AG04450 (cell line): ENCODE data around the gene YIF1A. TPM values are rescaled to one million over a fixed set of nuclear protein-coding genes. Genes with fewer than 3 reads are reported as not detected.

Experiments used
- CTCF ChIA-PET: fragments of 300-600, 350-600 bp; formaldehyde crosslinking; extraction: SDS; loops from one replicate; lab custom pipeline; 2022; ENCODE audit warnings: antibody characterized with exemption, inconsistent platforms; lab: Charles Lee
- POLR2A ChIA-PET: fragments of 350-600 bp; formaldehyde crosslinking; extraction: SDS; loops from one replicate; lab custom pipeline; 2021; ENCODE audit warnings: antibody characterized with exemption, inconsistent platforms; lab: Yijun Ruan, JAX
- DNase-seq: peaks from one replicate; pipeline ENCODE4 v3.0.0-alpha.2; 2011; ENCODE audit warnings: low read depth, low spot score
- H3K27ac ChIP-seq: one replicate; pipeline ENCODE4 v1.5.1; 2012; ENCODE audit warnings: low read depth, low read length, control low read depth
- H3K27me3 ChIP-seq: one replicate; pipeline ENCODE4 v1.6.0; 2012; ENCODE audit warnings: low read length; ENCODE audit not compliant: control insufficient read depth, insufficient read depth
- H3K4me3 ChIP-seq: 2 replicates; pipeline ENCODE4 v1.5.1; 2011; ENCODE audit warnings: mild to moderate bottlenecking, low read depth, low read length, control low read depth
- H3K9me3 ChIP-seq: 2 replicates; pipeline ENCODE4 v1.5.1; 2012; ENCODE audit warnings: low read length; ENCODE audit not compliant: control insufficient read depth, insufficient read depth
- polyA plus RNA-seq: library from polyadenylated mRNA; depleted of rRNA; stranded (reverse); fragments of >200 nt; gene quantifications from 2 replicates; pipeline ENCODE4 v1.2.3, GENCODE V29; 2011
- TF ChIP-seq, protein P1 (sequence below): IDR thresholded peaks from 2 replicates; pipeline ENCODE4 v1.5.1; 2011; ENCODE audit warnings: low read depth, low read length, control low read depth, inconsistent platforms

Gene YIF1A
- polyA plus RNA-seq, 1 experiment = 126 TPM

DNA sequence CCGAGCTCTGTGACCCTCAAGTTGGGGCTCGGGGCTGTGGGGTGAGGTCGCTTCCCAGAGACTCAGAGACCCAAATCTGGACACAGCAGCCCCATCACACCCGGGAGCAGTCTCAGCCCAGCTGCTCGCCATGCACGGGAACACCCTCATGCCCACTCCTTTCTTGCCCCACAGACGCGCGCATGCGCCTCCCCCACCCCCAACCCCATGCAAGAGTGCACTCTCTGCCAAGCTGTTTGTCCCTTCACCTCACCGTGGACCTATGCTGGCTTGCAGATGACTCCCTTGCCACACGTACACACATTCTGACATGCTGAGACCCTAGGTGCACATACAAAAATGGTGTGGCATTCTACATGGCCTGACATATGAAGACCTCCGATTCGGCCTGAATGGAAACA, 28.4 kb upstream of the YIF1A start:
- POLR2A ChIA-PET = interaction anchor here (0.5 to 2.8 kb wide), 11 partner anchors 8 to 820 kb away, joined by 3 to 56 read pairs (median 10); partner anchors contain the start of genes B4GAT1, PCNX3, RIN1 and YIF1A
- peak overlapping the region; percentile 34 for H3K4me3 ChIP-seq

DNA sequence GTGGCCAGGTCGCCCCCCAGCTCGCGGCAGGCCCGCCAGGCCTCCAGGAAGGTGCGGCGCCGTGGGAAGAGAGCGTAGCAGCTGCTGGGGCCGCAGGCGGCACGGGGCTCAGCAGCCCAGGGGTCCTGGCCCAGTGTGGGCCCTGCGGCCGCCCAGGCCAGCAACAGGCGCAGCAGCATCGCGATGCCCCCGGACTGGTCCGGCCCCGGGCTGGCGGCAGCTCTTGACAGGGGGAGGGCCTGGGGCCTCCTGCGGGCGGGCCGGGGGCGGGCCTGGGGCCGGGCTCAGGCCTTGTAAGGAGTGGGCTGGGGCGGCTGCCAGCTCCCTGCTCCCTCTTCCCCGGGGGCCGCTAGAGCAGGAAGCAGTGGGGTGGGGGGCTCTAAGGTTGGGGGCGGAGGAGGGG, 27.9 kb upstream of the YIF1A start, which contains the start of gene CD248:
TSS of gene CD248 (minus strand) at position 196 of the 403 bp plus-strand sequence. CDS start at position 179, 17 bp downstream.
- no peak for DNase-seq
- TF ChIP-seq, protein P1, sequence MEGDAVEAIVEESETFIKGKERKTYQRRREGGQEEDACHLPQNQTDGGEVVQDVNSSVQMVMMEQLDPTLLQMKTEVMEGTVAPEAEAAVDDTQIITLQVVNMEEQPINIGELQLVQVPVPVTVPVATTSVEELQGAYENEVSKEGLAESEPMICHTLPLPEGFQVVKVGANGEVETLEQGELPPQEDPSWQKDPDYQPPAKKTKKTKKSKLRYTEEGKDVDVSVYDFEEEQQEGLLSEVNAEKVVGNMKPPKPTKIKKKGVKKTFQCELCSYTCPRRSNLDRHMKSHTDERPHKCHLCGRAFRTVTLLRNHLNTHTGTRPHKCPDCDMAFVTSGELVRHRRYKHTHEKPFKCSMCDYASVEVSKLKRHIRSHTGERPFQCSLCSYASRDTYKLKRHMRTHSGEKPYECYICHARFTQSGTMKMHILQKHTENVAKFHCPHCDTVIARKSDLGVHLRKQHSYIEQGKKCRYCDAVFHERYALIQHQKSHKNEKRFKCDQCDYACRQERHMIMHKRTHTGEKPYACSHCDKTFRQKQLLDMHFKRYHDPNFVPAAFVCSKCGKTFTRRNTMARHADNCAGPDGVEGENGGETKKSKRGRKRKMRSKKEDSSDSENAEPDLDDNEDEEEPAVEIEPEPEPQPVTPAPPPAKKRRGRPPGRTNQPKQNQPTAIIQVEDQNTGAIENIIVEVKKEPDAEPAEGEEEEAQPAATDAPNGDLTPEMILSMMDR = no peak
- ChIA-PET POLR2A (interaction anchor here (0.5 to 2.8 kb wide), 10 partner anchors 8 to 819 kb away, joined by 3 to 56 read pairs (median 10); partner anchors contain the start of genes B4GAT1, RIN1 and YIF1A), CTCF (interaction anchor here (0.6 to 1.7 kb wide), 4 partner anchors 10 to 36 kb away, joined by 4 to 8 read pairs (median 6); partner anchors contain the start of gene RIN1)
- Histone ChIP-seq H3K9me3 (peaks cover 8% of the 10 kb centered on the region; the same call in 1 of the 2 replicates), H3K27me3 (no peaks in the 10 kb centered on the region), H3K4me3 (peak within 1 kb of the TSS; percentile 87), H3K27ac (peak within 1 kb of the TSS; percentile 99)

More for the DNA sequence above, 28.4 kb upstream of the YIF1A start:
- TF ChIP-seq, protein P1 = no peak
- peaks cover 8% of the 10 kb centered on the region; the same call in 1 of the 2 replicates for H3K9me3 ChIP-seq
- no peaks in the 10 kb centered on the region for H3K27me3 ChIP-seq
- no peak for DNase-seq
- CTCF ChIA-PET = interaction anchor here (0.6 to 1.7 kb wide), 5 partner anchors 10 to 247 kb away, joined by 4 to 8 read pairs (median 5); partner anchors contain the start of genes PACS1 and RIN1
- H3K27ac ChIP-seq = peak overlapping the region; percentile 99

DNA sequence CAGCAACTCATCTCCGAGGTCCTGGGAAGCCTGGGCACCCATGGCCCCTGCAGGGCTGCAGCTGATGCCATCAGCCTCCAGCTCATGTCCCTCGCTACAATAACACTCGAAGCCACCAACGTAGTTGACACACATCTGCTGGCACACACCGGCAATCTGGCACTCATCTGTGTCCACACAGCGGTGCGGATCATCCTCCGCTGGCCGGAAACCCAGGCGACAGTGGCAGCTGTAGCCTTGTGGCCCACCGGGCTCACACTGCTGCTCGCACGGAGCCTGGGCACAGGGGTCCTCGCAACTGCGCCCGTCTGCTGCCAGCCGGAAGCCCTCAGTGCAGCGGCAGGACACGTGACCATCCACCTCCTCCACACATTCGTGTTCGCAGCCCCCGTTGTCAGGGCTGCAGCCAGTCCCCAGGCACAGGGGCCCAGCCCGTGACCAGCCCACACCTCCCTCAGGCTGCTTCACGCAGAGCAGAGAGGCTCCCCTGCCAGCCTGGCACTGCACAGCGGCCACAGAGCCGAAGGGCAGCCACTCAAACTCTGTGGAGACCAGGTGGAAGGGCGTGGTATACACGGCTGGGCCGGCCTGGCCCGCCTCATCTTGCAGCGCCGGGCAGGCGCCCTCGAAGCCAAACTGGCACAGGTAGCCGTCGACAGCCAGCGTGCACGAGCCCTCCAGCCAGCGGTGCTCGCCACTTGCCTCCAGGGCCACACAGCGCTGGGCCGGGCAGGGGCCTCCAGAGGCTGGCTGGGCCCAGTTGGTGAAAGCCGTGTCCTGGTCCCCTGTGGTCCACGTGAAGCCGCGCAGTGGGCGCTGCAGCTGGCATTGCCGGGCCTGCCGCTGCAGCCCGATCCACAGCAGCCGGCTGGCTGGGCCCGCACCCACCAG, 27.2 kb upstream of the YIF1A start:
- Histone ChIP-seq H3K4me3 (peak overlapping the region; percentile 87), H3K27ac (peak overlapping the region; percentile 21), H3K9me3 (peaks cover 8% of the 10 kb centered on the region; the same call in 1 of the 2 replicates), H3K27me3 (no peaks in the 10 kb centered on the region)
- POLR2A ChIA-PET = interaction anchor here (0.6 to 2.8 kb wide), 11 partner anchors 9 to 180 kb away, joined by 3 to 56 read pairs (median 5); partner anchors contain the start of genes B4GAT1, RIN1 and YIF1A
- TF ChIP-seq, protein P1 = no peak
- CTCF ChIA-PET = interaction anchor here (0.6 to 1.0 kb wide), 4 partner anchors 11 to 36 kb away, joined by 4 to 6 read pairs (median 5); partner anchors contain the start of gene RIN1
- DNase-seq = no peak

DNA sequence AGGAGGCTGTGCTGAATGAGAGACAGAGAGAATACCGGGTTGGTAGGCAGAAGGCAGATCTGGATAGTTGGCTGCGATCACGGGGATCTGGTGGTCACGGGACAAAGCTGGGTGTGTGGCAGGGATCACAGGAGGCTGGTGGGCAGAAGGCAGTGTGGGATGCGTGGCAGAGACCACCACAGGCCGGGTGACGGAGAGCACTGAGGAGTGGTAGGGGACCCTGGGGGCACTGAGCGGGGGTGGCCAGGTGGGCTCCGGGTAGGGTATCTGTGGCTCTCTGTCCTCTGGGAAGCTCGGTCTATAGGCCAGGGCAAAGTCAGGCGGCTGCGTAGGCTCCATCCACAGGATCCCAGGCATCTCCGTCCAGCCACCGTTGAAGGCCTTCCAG, 26.5 kb upstream of the YIF1A start:
- Histone ChIP-seq H3K4me3 (peak overlapping the region; percentile 87), H3K27ac (peak overlapping the region; percentile 97), H3K27me3 (no peaks in the 10 kb centered on the region), H3K9me3 (peaks cover 8% of the 10 kb centered on the region; the same call in 1 of the 2 replicates)
- no peak for DNase-seq
- POLR2A ChIA-PET = interaction anchor here (1.5 to 1.9 kb wide), 3 partner anchors 11 to 20 kb away, joined by 5 to 10 read pairs (median 5); no protein-coding TSS in a partner anchor
- CTCF ChIA-PET = interaction anchor here (1.0 kb wide), 1 partner anchor 21 kb away, joined by 5 read pairs; the partner anchor contains the start of gene RIN1
- TF ChIP-seq, protein P1 = no peak
